Neural cell (in vitro differentiated cells): ENCODE measurements around the gene CD4.

Experiments used
- EP300 ChIP-seq: fragments of 450-650 bp; conservative IDR thresholded peaks from 2 replicates; pipeline ENCODE4 v1.6.1; 2014; ENCODE audit warnings: antibody characterized with exemption, mild to moderate bottlenecking, moderate library complexity; ENCODE audit not compliant: poor library complexity, severe bottlenecking
- EZH2 ChIP-seq: fragments of 200-600, 300-800 bp; shearing (Covaris generic), sonication (generic); IDR thresholded peaks from 2 replicates; pipeline ENCODE4 v1.6.1; 2014; ENCODE audit warnings: antibody characterized with exemption, low read length, borderline replicate concordance, mild to moderate bottlenecking; ENCODE audit not compliant: insufficient read depth, poor library complexity, severe bottlenecking
- SMC3 ChIP-seq: fragments of 450-650 bp; conservative IDR thresholded peaks from 2 replicates; pipeline ENCODE4 v1.6.1; 2014; ENCODE audit warnings: antibody characterized with exemption, mild to moderate bottlenecking, moderate library complexity; ENCODE audit not compliant: poor library complexity
- TF ChIP-seq, protein P1 (sequence below): fragments of 450-650 bp; IDR thresholded peaks from 2 replicates; pipeline ENCODE4 v1.5.1; 2014; ENCODE audit warnings: antibody characterized with exemption, mild to moderate bottlenecking, moderate library complexity; ENCODE audit not compliant: poor library complexity, severe bottlenecking

GRCh38 chr12:6773590-6774351 is 15.6 kb upstream of the CD4 start:
- TF ChIP-seq, protein P1, sequence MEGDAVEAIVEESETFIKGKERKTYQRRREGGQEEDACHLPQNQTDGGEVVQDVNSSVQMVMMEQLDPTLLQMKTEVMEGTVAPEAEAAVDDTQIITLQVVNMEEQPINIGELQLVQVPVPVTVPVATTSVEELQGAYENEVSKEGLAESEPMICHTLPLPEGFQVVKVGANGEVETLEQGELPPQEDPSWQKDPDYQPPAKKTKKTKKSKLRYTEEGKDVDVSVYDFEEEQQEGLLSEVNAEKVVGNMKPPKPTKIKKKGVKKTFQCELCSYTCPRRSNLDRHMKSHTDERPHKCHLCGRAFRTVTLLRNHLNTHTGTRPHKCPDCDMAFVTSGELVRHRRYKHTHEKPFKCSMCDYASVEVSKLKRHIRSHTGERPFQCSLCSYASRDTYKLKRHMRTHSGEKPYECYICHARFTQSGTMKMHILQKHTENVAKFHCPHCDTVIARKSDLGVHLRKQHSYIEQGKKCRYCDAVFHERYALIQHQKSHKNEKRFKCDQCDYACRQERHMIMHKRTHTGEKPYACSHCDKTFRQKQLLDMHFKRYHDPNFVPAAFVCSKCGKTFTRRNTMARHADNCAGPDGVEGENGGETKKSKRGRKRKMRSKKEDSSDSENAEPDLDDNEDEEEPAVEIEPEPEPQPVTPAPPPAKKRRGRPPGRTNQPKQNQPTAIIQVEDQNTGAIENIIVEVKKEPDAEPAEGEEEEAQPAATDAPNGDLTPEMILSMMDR = no peak
- TF ChIP-seq SMC3 (no peak), EZH2 (no peak), EP300 (no peak)
